Ishikawa (cell line): ENCODE data around the gene DPT.

ENCODE experiments used
- CEBPB ChIP-seq: IDR thresholded peaks from 2 replicates; pipeline ENCODE4 v1.6.1; 2012
- EGR1 ChIP-seq: IDR thresholded peaks from 2 replicates; pipeline ENCODE4 v1.6.1; 2012
- EP300 ChIP-seq: IDR thresholded peaks from 2 replicates; pipeline ENCODE4 v1.6.1; 2012; ENCODE audit warnings: borderline replicate concordance
- FOXM1 ChIP-seq: IDR thresholded peaks from 2 replicates; pipeline ENCODE4 v1.6.1; 2012; ENCODE audit warnings: low read depth, borderline replicate concordance
- NFIC ChIP-seq: IDR thresholded peaks from 2 replicates; pipeline ENCODE4 v1.6.1; 2012
- RAD21 ChIP-seq: IDR thresholded peaks from 2 replicates; pipeline ENCODE4 v1.6.1; 2012; ENCODE audit warnings: low read depth
- TAF1 ChIP-seq: IDR thresholded peaks from 2 replicates; pipeline ENCODE4 v1.6.1; 2012; ENCODE audit warnings: low read depth, mild to moderate bottlenecking
- TEAD4 ChIP-seq: IDR thresholded peaks from 2 replicates; pipeline ENCODE4 v1.6.1; 2012
- YY1 ChIP-seq: IDR thresholded peaks from 2 replicates; pipeline ENCODE4 v1.6.1; 2012; ENCODE audit warnings: low read depth
- TF ChIP-seq, protein P1 (sequence below): IDR thresholded peaks from 2 replicates; pipeline ENCODE4 v1.6.1; 2012
- TF ChIP-seq, protein P2 (sequence below): IDR thresholded peaks from 2 replicates; pipeline ENCODE4 v1.6.1; 2012; ENCODE audit warnings: low read depth, mild to moderate bottlenecking

DNA sequence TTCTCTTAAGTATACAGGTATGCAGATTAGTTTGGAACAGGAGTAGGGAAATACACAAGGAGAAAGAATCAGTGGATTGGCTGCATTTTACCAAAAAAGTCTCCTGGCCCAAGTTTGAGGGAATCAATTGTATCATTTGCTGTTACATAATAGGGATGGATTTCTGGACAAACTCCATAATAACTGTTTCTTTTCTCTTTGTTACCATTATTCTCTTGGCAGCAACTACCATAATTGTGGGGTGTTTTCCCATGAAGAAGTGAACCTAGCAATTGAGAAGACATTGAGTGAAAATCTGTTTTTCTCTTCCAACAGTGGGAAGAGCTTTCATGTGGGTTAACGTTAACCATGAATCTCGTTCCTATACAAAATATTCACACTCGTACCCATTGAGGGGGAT is 46.4 kb upstream of the DPT start:
- no peak for TF ChIP-seq CEBPB
- TF ChIP-seq EGR1 = no peak
- no peak for TF ChIP-seq EP300
- TF ChIP-seq, protein P1, sequence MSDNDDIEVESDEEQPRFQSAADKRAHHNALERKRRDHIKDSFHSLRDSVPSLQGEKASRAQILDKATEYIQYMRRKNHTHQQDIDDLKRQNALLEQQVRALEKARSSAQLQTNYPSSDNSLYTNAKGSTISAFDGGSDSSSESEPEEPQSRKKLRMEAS = no peak
- no peak for TF ChIP-seq TAF1
- no peak for TF ChIP-seq FOXM1
- TF ChIP-seq, protein P2, sequence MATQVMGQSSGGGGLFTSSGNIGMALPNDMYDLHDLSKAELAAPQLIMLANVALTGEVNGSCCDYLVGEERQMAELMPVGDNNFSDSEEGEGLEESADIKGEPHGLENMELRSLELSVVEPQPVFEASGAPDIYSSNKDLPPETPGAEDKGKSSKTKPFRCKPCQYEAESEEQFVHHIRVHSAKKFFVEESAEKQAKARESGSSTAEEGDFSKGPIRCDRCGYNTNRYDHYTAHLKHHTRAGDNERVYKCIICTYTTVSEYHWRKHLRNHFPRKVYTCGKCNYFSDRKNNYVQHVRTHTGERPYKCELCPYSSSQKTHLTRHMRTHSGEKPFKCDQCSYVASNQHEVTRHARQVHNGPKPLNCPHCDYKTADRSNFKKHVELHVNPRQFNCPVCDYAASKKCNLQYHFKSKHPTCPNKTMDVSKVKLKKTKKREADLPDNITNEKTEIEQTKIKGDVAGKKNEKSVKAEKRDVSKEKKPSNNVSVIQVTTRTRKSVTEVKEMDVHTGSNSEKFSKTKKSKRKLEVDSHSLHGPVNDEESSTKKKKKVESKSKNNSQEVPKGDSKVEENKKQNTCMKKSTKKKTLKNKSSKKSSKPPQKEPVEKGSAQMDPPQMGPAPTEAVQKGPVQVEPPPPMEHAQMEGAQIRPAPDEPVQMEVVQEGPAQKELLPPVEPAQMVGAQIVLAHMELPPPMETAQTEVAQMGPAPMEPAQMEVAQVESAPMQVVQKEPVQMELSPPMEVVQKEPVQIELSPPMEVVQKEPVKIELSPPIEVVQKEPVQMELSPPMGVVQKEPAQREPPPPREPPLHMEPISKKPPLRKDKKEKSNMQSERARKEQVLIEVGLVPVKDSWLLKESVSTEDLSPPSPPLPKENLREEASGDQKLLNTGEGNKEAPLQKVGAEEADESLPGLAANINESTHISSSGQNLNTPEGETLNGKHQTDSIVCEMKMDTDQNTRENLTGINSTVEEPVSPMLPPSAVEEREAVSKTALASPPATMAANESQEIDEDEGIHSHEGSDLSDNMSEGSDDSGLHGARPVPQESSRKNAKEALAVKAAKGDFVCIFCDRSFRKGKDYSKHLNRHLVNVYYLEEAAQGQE = no peak
- TF ChIP-seq YY1 = no peak
- TF ChIP-seq TEAD4 = no peak
- TF ChIP-seq NFIC = no peak
- no peak for TF ChIP-seq RAD21
